DND-41 (cell line): ENCODE measurements around the gene PHLPP1.

Experiments
- EZH2 ChIP-seq: IDR thresholded peaks from 3 replicates; pipeline ENCODE4 v1.6.1; 2012; ENCODE audit warnings: borderline replicate concordance, low read depth, mild to moderate bottlenecking, moderate library complexity, low read length, inconsistent platforms; ENCODE audit not compliant: severe bottlenecking
- TF ChIP-seq, protein P1 (sequence below): IDR thresholded peaks from 2 replicates; pipeline ENCODE4 v1.5.1; 2012; ENCODE audit warnings: borderline replicate concordance, low read length, moderate library complexity, mild to moderate bottlenecking; ENCODE audit not compliant: poor library complexity, severe bottlenecking; ENCODE audit errors: extremely low read depth

DNA sequence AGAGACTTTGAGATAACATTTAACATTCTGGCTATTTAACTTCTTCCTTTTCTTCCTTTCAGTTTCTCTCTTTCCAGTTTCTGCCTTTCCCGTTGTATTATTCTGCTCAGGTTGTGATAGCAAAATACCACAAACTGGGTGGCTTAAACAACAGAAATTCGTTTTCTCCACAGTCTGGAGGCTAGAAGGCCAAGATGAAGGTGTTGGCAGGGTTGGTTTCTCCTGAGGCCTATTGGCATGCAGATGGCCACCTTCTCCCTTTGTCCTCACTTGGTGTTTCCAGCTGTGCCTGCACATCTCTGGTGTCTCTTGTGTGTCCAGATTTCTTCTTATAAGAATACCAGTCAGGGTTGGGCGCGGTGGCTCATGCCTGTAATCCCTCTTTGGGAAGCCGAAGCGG, 34.0 kb downstream of the PHLPP1 start:
- TF ChIP-seq, protein P1, sequence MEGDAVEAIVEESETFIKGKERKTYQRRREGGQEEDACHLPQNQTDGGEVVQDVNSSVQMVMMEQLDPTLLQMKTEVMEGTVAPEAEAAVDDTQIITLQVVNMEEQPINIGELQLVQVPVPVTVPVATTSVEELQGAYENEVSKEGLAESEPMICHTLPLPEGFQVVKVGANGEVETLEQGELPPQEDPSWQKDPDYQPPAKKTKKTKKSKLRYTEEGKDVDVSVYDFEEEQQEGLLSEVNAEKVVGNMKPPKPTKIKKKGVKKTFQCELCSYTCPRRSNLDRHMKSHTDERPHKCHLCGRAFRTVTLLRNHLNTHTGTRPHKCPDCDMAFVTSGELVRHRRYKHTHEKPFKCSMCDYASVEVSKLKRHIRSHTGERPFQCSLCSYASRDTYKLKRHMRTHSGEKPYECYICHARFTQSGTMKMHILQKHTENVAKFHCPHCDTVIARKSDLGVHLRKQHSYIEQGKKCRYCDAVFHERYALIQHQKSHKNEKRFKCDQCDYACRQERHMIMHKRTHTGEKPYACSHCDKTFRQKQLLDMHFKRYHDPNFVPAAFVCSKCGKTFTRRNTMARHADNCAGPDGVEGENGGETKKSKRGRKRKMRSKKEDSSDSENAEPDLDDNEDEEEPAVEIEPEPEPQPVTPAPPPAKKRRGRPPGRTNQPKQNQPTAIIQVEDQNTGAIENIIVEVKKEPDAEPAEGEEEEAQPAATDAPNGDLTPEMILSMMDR, result no peak
- no peak for TF ChIP-seq EZH2
